Activated naive CD4-positive, alpha-beta T cell treated with Interleukin-2 at 50 U/mL for 16 hours (primary cell): Measurements from ENCODE around the gene HES5.

Experiments used
- DNase-seq: peaks from one replicate; pipeline ENCODE4 v3.0.0-alpha.2; 2020

Gene HES5

DNA sequence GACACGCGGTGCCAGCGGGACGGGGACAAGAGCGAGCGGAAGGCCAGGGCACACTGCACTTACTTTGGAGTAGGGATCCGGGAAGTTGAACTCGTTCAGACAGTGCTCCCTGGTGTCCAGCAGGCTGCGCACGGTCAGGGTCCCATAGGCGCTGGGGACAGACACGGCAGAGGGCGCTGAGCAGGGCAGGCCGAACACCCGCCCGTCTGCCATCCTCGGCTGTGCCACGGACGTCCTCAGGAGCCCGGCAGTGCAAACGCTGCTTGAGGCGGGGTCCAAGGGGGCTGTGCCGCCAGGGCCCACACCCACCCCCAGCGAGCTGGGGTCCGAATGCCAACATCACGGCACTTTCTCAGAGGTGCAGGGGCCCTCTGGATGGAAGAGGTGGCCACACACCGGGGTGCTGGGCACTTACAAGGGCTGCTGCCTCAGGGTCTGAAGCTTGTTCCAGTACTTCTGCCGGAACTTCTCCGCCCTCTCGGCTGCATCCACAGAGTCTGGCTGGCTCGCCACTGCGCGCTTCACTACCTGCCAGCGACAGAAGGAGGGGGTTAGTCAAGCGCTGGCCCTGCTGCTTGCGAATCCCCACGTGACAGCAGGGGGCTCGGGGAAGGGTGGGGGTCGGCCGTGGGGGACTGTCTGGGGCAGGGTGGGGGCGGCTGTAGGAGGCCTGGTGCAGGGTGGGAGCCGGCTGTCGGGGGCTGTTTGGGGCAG, 16.0 kb downstream of the HES5 start:
- no peak for DNase-seq

- no peak for DNase-seq
These were observed 17.1 kb downstream of the HES5 start for GRCh38 chr1:2512862-2513421.

GRCh38 chr1:2510366-2511155, 19.5 kb downstream of the HES5 start:
- DNase-seq = no peak

GRCh38 chr1:2509589-2509988, 20.5 kb downstream of the HES5 start:
- no peak for DNase-seq

DNA sequence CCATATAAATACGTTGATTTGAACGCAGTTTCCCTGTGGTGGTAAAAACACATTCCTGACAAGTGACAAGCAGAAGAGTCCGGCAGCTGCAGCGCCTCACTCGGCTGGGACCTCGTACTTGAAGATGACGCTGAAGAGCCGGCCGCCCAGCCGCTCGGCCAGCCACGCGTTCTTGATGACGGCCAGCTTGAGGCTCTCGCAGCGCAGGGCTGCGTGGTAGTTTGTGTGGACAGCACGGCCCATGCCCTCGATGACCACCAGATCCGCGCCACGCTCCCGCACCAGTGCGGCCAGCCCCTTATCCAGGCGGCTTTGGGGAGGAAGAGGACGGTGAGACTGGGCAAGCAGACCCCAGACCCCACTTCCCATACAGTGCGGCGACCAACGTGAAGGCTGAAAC, 21.3 kb downstream of the HES5 start:
- DNase-seq = no peak

GRCh38 chr1:2508180-2508579, 21.9 kb downstream of the HES5 start:
- DNase-seq = no peak

DNA sequence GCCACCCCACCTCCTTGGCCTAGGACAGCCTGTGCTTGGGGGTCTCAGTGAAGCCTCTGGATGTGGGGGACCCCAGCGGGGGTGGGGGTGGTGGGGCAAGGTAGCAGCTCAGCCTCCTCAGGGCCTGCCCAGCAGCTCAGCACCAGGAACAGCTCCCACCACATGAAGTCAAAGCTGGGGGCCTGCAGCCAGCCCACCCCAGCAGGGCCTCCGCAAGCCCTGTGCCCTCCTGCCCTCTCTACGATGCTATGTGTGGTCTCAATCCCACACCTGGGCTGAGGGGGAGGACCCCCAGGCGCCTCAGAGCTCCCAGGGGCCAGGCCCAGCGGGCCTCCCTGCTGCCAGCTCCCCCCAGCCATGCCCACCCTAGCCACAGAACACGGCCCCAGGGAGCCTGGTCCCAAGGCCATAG, 22.3 kb downstream of the HES5 start:
- DNase-seq = no peak

- DNase-seq = no peak
These were observed 23.0 kb downstream of the HES5 start for GRCh38 chr1:2506901-2507565.

- DNase-seq = no peak
These were observed 23.8 kb downstream of the HES5 start for GRCh38 chr1:2506007-2506860.

- no peak for DNase-seq
These were observed 24.5 kb downstream of the HES5 start for GRCh38 chr1:2505461-2505994.

GRCh38 chr1:2504949-2505272, 25.2 kb downstream of the HES5 start:
- no peak for DNase-seq

- DNase-seq = no peak
These were observed 25.7 kb downstream of the HES5 start for GRCh38 chr1:2504225-2504948.

DNA sequence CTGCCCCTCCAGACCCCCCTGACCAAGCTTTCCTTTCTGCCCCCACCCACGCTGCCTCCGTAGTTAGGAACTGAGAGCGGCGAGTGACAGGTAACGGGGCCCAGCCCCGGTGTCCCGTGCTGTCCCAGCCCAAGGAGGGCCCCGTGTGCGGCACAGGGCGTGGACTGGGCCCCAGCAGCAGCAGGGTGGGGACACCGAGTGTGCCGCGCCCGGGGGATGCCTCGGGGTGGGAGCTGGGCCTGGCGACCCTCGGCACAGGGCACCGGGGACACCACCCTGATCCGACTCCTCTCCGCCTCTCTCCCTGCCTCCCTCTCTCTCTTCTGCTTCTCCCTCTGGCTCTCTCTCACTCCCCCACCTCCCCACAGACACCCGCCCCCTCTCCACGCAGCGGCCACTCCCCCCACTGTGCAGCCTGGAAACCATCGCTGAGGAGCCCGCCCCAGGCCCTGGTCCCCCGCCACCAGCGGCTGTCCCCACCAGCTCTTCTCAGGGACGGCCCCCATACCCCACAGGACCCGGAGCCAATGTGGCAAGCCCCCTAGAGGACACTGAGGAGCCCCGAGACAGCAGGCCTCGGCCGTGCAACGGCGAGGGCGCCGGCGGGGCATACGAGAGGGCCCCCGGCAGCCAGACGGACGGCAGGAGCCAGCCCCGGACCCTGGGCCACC, 26.4 kb downstream of the HES5 start:
- DNase-seq = no peak

- DNase-seq = no peak
These were observed 27.2 kb downstream of the HES5 start for GRCh38 chr1:2502661-2503553.

GRCh38 chr1:2502210-2502609, 27.9 kb downstream of the HES5 start:
- no peak for DNase-seq

DNA sequence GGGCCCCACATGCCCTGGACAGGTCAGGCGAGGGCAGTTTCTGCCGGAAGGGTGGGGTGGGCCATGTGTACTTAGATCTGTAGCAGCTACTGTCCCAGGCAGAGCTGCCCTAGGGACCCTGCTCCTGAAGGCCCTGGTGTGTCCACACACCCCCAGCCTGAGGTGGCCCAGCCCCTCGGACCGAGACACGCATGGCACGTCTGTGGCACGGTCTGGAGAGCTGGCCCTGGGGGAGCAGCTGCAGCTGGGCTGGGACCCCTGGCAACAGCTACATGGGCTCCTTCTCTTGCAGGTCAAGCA, 28.3 kb downstream of the HES5 start:
- no peak for DNase-seq

DNA sequence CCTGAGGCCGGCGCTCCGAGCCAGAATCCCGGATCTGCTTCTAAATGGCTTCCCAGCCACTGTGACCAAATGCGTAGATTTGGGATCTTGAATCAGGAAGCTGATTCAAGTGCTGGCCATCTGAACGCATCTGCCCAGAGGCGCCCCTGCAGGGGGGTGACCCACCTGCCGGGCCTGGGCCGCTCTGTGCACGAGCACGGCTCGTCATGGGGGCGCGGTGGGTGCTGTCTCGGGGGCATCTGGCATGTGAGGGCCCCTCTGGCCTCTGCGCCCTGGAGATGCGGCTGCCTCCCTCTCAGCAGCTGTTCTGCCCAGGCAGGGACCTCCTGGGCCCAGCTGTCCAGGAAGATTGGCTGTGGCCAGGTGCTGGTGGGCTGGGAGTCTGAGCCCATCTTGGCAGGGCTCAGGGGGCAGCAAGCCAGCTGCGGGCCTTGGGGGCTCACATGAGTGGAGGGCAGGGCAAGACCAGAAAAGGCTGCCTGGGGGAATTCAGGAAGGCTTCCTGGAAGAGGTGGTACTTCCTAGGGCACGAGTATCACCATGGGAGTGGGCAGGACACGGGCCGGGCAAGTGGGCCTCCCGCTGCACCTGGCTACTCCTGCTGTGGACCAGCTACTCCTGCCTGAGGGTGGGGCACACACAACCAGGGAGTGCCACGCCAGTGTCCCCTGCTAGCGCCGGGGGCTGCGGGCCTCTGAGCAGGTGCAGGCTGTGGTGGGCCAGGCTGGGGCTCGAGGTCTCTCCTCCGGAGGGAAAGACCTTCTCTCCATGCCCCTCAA, 28.8 kb downstream of the HES5 start:
- DNase-seq = no peak

GRCh38 chr1:2499986-2500596, 30.0 kb downstream of the HES5 start:
- no peak for DNase-seq

DNA sequence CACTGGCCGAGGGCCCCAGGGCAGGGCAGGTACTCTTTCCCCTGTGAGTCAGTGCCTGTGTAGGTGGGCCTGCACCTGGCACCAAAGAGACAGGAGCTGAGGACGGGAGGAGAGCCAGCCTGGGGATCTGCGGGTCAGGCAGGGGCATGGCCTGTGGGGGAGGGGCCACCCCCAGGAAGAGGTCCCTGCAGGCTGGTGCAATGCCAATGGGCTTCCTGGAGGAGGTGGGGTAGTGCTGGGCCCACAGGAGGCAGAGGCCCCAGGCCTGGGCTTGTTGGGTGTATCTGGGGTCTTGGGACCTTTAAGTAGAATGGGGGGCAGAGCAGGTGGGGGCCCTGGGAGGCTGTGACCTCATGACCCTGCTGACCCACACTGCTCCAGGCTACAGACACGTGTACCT, 30.8 kb downstream of the HES5 start:
- no peak for DNase-seq
